GM12865 (cell line): ENCODE measurements around the gene GPR152.
A peak's percentile ranks its signal among the peaks of the same experiment; 100 is the strongest.
"Not testable (repeated sequence)": the region's sequence is repeated elsewhere in the genome, so short reads cannot be mapped to it uniquely, and the experiment has no call there.

Experiments
- DNase-seq: peaks from one replicate; pipeline ENCODE4 v3.0.0; 2010; ENCODE audit warnings: low read depth
- H3K4me3 ChIP-seq: 2 replicates; pipeline ENCODE4 v1.5.1; 2011; ENCODE audit warnings: mild to moderate bottlenecking, low read depth, low read length, control low read depth
- CTCF ChIP-seq: IDR thresholded peaks from 2 replicates; pipeline ENCODE4 v1.5.1; 2011; ENCODE audit warnings: low read length, control low read depth, low read depth, inconsistent platforms; ENCODE audit not compliant: insufficient read depth; ENCODE audit errors: missing control alignments

Gene GPR152

GRCh38 chr11:67429722-67430121 lies 22.8 kb downstream of the GPR152 start:
- no peak for DNase-seq
- no peak for TF ChIP-seq CTCF
- H3K4me3 ChIP-seq: no peak overlapping the region

GRCh38 chr11:67429038-67429668 lies 23.4 kb downstream of the GPR152 start:
- peak overlapping the region; percentile 91 for H3K4me3 ChIP-seq
- TF ChIP-seq CTCF: no peak
- DNase-seq: no peak

GRCh38 chr11:67428052-67429001 lies 24.2 kb downstream of the GPR152 start, which contains the start of gene RPS6KB2:
TSS of gene RPS6KB2 (plus strand) at chr11:67428494. CDS start at chr11:67428546, 52 bp downstream.
- peak within 1 kb of the TSS; percentile 91 for H3K4me3 ChIP-seq
- no peak for TF ChIP-seq CTCF

GRCh38 chr11:67427364-67427859 lies 25.1 kb downstream of the GPR152 start:
- not testable (repeated sequence) for DNase-seq
- H3K4me3 ChIP-seq: peak overlapping the region; percentile 91

More at GRCh38 chr11:67428052-67429001, 24.2 kb downstream of the GPR152 start, which contains the start of gene RPS6KB2:
- DNase-seq: peak; percentile 98

GRCh38 chr11:67423891-67424613 lies 28.5 kb downstream of the GPR152 start:
- H3K4me3 ChIP-seq: no peak overlapping the region
- no peak for TF ChIP-seq CTCF
- DNase-seq: no peak

- H3K4me3 ChIP-seq: no peak overlapping the region
- no peak for DNase-seq
- TF ChIP-seq CTCF: no peak
These were observed 29.1 kb downstream of the GPR152 start for GRCh38 chr11:67423466-67423865.
